Ovary (tissue), 9 donors: ENCODE data around the gene EHMT2. TPM values are rescaled to one million over a fixed set of nuclear protein-coding genes. Genes with fewer than 3 reads are reported as not detected.

Source experiments
- DNase-seq, 5 donors: peaks; one replicate each; pipeline ENCODE4 v3.0.0-alpha.2; 2019 to 2020
- H3K27ac ChIP-seq, 2 donors: fragments of 200-600 bp; one replicate each; pipeline versions ENCODE4 v1.5.1 to v1.8.0; 2019 to 2022
- H3K27me3 ChIP-seq: fragments of 200-600 bp; one replicate; pipeline ENCODE4 v1.8.0; 2022
- H3K36me3 ChIP-seq: fragments of 200-600 bp; sonication (generic); one replicate; pipeline ENCODE4 v1.5.1; 2019
- H3K4me1 ChIP-seq: one replicate; pipeline ENCODE4 v1.8.1; 2013; ENCODE audit warnings: mild to moderate bottlenecking, moderate library complexity; ENCODE audit not compliant: insufficient read depth
- H3K4me3 ChIP-seq: fragments of 200-600 bp; sonication (generic); one replicate; pipeline ENCODE4 v1.5.1; 2017
- H3K9me3 ChIP-seq, 2 donors: fragments of 200-600 bp in 1 of 2; sonication (generic) in 1 of 2; one replicate each; pipeline versions ENCODE4 v1.5.1 to v1.8.1; 2013 to 2019; ENCODE audit warnings: mild to moderate bottlenecking in 1 of 2, moderate library complexity in 1 of 2
- EP300 ChIP-seq: sonication (generic); formaldehyde crosslinking; IDR thresholded peaks from one replicate; pipeline ENCODE4 v1.6.1; 2017; ENCODE audit warnings: antibody characterized with exemption
- POLR2A ChIP-seq: fragments of 450-650 bp; IDR thresholded peaks from one replicate; pipeline ENCODE4 v1.6.1; 2017; ENCODE audit warnings: antibody characterized with exemption, mild to moderate bottlenecking, moderate library complexity
- WGBS, 3 donors: extraction: QIAGEN DNeasy Blood & Tissue Kit in 1 of 3; methylation state at CpG; one replicate each; pipeline versions ENCODE4 v1.1.5 to v1.1.7; 2013 to 2017; 5-methylcytosine and 5-hydroxymethylcytosine counted together
- intact Hi-C, 4 donors: fragments of 100-400 bp; cut with DNase I; formaldehyde crosslinking; loops; one replicate each; pipeline versions ENCODE4 v1.11.0 to v1.15.1; 2022 to 2023
- polyA plus RNA-seq, 2 donors: library from polyadenylated mRNA; stranded (reverse); fragments of 200-250 nt in 1 of 2; fragments of 350-450 nt in 1 of 2; fragmentation: Illumina TruSeq in 1 of 2; extraction: RNeasy Lipid Tissue Mini Kit (QIAGEN cat#74804) in 1 of 2; gene quantifications; one replicate each; pipeline ENCODE4 v1.2.3, GENCODE V29; 2013 to 2014
- total RNA-seq, 7 donors: library from RNA; depleted of rRNA in 2 of 7; stranded (reverse); fragments of >200 nt in 2 of 7; fragmentation: NEBNext Ultra II Directional in 3 of 7; extraction: Animal tissue kit (Norgen Biotek cat#: 25700) in 3 of 7; gene quantifications; one replicate each; pipeline versions ENCODE4 v1.1.0 to v1.2.4, GENCODE V29; 2016 to 2023
- TF ChIP-seq, protein P1 (sequence below), 3 donors: fragments of 450-650 bp in 2 of 3; fragments of 200-600 bp in 1 of 3; IDR thresholded peaks; one replicate each; pipeline versions ENCODE4 v1.5.1 to v1.8.0; 2016 to 2022; ENCODE audit warnings: antibody characterized with exemption in 3 of 3, mild to moderate bottlenecking in 1 of 3
- donor health status: DM: no; HTN: no; CAD: no; lungs with moderate emphysema.
- donor health status: DM: no; HTN: no; CAD: no.
- donor health status: Bipolar disorder and iron deficiency.
- donor health status: DM: yes; HTN: yes; CAD: no.
- donor health status: DM: no; HTN: no; CAD: no.
- donor health status: DM: yes; HTN: yes; CAD: no.

EHMT2 gene
- total and polyA plus RNA-seq, 9 donors, result 19.7 to 71.7 (median 52.8) TPM

DNA sequence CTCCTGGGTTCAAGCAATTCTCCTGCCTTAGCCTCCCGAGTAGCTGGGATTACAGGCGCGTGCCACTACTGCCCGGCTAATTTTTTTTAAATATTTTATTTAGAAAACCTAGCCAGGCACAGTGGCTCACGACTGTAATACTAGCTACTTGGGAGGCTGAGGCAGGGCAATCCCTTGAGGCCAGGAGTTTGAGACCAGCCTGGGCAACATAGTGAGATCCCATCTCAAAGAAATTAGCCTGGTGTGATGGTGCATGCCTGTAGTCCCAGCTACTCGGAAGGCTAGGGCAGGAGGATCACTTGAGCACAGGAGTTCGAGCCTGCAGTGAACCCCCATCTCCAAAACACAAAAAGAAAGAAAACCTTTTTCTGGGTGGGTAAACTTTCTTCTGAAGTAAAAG lies 21.1 kb downstream of the EHMT2 start:
- 83 to 87% (median 85%) methylated on average over 7 of the region's 7 CpGs for WGBS, 3 donors
- intact Hi-C loops, result no loop called here
- Histone ChIP-seq H3K9me3 (no peaks in the 10 kb centered on the region), H3K4me3 (no peak overlapping the region), H3K27ac (no peak overlapping the region), H3K27me3 (no peaks in the 10 kb centered on the region), H3K4me1 (no peaks in the 10 kb centered on the region), H3K36me3 (no peaks in the 10 kb centered on the region)
- no peak for DNase-seq
- no peak for TF ChIP-seq POLR2A

DNA sequence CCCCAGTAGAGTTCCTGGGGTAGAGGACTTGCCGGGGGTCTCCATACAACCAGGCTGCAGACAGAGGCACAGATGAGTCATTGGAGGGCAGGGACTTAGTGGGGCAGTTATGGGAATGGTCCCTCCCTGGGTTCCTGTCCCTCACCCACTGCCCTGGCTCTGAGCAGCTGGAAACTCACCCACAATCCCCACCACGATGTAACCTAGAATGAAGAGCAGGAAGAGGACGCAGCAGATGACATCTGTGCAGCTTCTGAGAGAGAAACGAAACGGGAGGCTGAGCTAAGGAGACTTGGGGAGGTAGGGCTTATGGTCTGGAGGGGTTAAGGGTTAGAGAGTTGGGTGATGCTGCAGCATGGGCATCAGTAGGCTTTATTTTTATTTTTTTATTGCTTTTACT lies 21.6 kb downstream of the EHMT2 start:
- no peak for DNase-seq
- Histone ChIP-seq H3K27ac (no peak overlapping the region), H3K4me3 (no peak overlapping the region), H3K4me1 (no peaks in the 10 kb centered on the region), H3K27me3 (no peaks in the 10 kb centered on the region), H3K36me3 (no peaks in the 10 kb centered on the region), H3K9me3 (no peaks in the 10 kb centered on the region)
- intact Hi-C loops, result no loop called here
- no peak for TF ChIP-seq EP300
- TF ChIP-seq, protein P1, sequence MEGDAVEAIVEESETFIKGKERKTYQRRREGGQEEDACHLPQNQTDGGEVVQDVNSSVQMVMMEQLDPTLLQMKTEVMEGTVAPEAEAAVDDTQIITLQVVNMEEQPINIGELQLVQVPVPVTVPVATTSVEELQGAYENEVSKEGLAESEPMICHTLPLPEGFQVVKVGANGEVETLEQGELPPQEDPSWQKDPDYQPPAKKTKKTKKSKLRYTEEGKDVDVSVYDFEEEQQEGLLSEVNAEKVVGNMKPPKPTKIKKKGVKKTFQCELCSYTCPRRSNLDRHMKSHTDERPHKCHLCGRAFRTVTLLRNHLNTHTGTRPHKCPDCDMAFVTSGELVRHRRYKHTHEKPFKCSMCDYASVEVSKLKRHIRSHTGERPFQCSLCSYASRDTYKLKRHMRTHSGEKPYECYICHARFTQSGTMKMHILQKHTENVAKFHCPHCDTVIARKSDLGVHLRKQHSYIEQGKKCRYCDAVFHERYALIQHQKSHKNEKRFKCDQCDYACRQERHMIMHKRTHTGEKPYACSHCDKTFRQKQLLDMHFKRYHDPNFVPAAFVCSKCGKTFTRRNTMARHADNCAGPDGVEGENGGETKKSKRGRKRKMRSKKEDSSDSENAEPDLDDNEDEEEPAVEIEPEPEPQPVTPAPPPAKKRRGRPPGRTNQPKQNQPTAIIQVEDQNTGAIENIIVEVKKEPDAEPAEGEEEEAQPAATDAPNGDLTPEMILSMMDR (IDR thresholded peaks at IDR 0.05), result no peak
- TF ChIP-seq POLR2A, result no peak
- 63 to 73% (median 70%) methylated on average over 5 of the region's 5 CpGs for WGBS, 3 donors

DNA sequence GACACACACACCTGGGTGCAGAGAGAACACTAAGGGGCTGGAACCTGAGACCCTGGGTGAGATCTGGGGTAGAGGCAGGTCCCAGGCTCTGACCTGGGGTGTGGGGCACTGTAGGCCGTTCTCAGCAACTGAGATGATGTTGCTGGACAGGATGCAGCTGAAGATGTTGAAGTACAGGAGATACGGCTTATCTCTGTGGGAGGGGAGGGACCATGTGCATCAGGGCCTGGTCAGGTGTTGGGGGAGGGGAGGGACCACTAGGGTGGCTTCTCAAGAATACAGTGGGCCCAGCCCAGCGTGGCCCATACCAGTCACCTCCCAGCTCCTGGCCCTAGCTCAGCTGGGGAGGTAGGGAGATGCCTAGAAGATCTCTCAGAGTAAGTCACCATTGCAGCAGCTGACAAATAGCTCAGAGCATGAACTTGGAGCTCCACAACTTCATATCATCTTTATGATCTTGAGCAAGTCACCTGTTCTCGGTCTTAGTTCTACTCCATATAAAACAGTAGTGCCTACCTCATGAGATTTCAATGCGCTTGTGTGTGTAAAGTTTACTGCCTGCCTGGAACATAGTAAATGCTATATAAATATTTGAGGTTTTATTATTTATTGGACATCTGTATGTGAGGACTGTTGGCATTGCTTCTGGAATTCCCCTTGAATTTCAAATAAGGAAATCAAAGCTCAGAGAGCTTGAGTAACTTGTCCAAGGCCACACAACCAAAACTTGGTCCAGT lies 22.5 kb downstream of the EHMT2 start:
- no peaks in the 10 kb centered on the region for H3K4me1 ChIP-seq
- no peaks in the 10 kb centered on the region for H3K9me3 ChIP-seq
- TF ChIP-seq POLR2A, result no peak
- TF ChIP-seq EP300, result no peak
- TF ChIP-seq, protein P1 (IDR thresholded peaks at IDR 0.05), result no peak
- no peak overlapping the region for H3K4me3 ChIP-seq
- DNase-seq, result no peak
- no peaks in the 10 kb centered on the region for H3K36me3 ChIP-seq
- 72 to 76% (median 74%) methylated on average over 5 of the region's 5 CpGs for WGBS, 3 donors
- intact Hi-C loops, result no loop called here
- no peaks in the 10 kb centered on the region for H3K27me3 ChIP-seq
- no peak overlapping the region for H3K27ac ChIP-seq

DNA sequence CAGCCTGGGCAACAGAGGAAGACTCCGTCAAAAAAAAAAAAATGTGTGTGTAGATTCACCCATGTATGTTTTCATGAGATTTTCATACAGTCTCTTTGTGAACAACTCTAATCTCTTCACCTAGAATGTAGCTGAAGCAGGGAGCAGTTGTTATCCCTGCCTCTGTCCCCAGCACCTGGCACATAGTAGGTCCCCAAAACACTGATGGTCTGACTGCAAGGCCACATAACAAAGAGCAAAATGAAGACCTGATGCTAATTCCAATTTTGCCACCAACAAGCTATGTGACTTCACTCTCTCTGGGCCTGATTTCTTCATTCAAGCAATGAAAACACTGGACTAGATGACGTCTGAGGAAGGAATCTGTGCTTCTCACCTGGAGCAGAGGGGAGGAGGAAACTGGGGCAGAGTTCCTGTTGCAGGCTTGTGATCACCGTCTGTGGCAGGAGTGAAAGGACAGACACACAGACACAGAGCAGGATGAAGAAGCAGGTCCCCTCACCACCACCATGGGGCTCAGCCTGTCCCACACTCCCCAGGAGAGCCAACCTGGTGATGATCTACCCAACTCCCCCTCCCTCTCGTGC lies 23.3 kb downstream of the EHMT2 start:
- no peak for DNase-seq

More for the DNA sequence above, 23.3 kb downstream of the EHMT2 start:
- Histone ChIP-seq H3K36me3 (no peaks in the 10 kb centered on the region), H3K4me3 (no peak overlapping the region), H3K4me1 (no peaks in the 10 kb centered on the region), H3K9me3 (no peaks in the 10 kb centered on the region), H3K27me3 (no peaks in the 10 kb centered on the region), H3K27ac (no peak overlapping the region)
- TF ChIP-seq POLR2A (no peak), EP300 (no peak)
- TF ChIP-seq, protein P1 (IDR thresholded peaks at IDR 0.05), result no peak
- intact Hi-C loops, result no loop called here
- WGBS, 3 donors, result 61 to 71% (median 66%) methylated on average over 4 of the region's 4 CpGs
